NCI-H2081 (cell line): ENCODE measurements around the gene PTPRD.
"Not testable (repeated sequence)": the region's sequence is repeated elsewhere in the genome, so short reads cannot be mapped to it uniquely, and the experiment has no call there.

Experiments
- DNase-seq, 2 experiments: peaks; one replicate each; lab custom pipeline; 2025; lab: John Stamatoyannopoulos, UW

The PTPRD gene

DNA sequence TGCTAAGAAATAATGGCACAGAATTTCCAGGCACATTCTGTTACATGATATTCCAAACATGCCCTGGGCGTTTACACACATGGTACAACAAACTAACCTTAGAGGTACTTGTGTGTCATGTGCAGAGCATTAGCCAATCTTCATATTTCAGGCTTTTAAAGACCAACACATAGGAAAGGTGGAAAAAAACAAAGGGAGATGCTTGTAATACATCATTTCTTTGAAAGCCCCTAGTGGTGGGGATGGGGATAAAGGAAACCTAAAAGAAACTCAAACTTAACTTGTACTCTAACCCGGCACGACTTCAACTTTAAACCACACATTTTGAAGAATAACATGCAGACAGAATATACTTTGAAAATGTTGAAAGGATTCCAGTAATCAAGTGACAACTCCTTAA lies 133.6 kb downstream of the PTPRD start:
- no peak for DNase-seq

DNA sequence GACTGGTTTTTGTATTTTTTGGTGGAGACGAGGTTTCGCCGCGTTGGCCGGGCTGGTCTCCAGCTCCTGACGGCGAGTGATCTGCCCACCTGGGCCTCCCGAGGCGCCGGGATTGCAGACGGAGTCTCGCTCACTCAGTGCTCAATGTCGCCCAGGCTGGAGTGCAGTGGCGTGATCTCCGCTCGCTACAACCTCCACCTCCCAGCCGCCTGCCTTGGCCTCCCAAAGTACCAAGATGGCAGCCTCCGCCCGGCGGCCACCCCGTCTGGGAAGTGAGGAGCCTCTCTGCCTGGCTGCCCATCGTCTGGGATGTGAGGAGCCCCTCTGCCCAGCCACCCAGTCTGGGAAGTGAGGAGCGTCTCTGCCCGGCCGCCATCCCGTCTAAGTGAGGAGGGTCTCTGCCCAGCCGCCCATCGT lies 163.6 kb downstream of the PTPRD start:
- not testable (repeated sequence) for DNase-seq

DNA sequence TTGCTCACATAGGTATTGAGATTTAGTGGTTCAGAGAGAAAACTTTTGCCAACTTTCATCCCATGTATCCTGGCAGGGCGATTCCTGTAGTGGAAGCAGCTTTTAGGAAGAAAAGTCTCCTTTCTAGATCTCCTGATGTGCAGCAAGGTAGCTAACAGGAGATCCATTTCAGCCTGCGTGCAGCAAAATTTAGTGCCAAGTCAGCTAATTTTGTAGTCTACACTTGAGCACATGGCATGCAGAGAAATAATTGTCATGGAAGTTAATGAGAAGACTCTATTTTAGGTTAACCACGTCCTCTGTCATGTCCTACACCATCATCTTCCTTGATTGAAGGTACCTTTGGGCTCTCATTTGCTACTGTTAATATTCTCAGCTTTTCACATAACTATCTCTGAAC lies 165.8 kb downstream of the PTPRD start:
- DNase-seq: no peak

DNA sequence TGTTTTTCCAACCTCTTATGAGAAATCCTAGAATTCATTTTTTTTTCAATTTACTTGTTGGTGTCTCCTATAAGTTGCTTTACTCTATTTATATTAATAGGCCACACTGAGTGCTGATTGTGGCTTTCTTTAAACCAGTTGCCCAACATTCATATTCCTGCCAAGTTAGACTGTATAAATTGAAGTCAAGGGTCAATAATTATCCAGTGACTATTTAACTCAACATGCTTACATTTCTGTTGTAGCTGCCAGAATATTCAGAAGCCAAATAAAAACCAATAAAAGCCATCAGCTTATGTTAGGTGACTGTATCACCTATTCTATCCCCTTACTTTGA lies 169.0 kb downstream of the PTPRD start:
- peak in 1 of 2 experiments; percentile 51 for DNase-seq

DNA sequence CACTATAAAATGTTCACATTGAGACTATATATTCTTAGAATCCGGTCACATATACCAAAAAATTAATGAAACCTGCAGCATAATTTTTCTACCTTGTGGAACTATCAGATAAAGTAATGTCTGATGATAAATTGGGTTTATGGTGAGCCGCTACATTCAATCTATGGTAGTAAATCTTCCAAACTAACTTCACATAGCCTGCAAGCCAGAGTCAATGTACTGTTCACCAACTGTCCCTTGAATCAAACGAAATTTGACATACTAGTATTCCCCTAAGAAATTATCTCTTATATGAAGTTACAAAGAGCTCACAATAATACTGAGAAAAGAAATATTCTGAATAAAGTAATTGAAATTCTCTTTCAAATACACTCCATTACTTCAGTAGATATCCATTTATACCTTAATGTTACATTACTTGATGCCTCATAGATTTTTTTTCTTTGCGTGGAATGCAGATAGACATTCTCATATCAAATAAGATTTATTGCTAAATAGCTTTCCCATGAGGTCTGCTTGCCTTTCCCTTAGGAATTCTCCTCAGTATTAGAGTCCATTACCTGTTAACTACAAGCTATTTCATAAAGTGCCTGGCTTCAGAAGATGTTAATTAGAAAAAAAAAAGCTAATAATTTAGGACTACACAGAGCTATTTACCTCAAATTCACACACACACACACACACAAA lies 169.5 kb downstream of the PTPRD start:
- DNase-seq: no peak

DNA sequence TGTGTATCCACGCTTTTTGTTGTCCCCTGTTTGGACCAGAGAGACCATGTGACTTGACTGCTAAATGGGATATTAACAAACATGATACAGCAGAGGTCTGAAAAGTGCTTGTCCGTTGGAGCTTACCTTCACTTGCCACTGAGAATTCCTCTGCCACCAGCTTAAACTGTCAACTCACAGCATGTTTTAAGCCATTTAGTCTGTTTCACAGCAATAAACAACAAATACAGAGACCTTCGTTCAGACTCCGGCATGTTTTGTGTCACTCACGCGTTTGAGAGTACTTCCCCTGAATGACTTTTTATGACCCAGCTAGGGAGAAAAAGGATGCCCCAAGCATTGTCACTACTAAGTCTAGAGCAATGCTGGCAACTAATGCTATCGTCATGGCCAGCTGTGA lies 173.8 kb downstream of the PTPRD start:
- no peak for DNase-seq

DNA sequence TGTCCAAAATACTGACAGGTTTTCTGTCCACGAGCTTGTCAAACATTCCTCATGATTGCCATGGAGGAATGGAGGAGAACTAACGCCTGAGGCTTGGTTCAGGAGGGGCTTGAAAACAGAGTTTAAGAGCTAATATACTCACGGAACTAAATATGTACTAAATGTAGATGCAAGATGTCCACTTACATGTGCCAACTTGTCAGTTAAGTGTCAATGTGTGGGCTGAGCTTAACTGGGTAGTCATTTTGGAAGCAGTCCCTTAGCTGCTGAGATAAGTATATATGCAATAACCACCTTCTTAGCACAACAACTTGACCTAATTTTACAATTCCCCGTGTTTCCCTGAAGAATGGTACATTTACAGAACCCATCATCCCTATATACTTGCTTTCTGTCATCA lies 176.0 kb downstream of the PTPRD start:
- no peak for DNase-seq

DNA sequence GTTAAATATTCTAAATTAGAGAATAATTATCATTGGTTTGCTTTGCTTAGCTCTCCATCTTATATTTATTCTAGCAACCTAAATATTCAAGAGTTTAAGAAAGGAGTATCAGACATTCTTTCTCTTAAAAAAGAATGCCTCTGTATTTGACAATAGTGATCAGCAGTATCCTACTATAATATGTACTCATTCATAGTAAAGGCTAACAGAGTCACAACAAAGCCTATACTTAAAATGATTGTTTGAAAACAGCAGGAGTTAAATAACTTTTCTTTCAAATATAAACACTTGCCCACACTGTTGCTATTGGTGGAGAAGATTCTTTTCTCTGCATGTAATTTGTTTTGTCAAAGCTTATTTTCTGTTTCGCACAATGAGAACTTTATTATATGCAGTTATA lies 178.4 kb downstream of the PTPRD start:
- DNase-seq: peak in 1 of 2 experiments; percentile 15

DNA sequence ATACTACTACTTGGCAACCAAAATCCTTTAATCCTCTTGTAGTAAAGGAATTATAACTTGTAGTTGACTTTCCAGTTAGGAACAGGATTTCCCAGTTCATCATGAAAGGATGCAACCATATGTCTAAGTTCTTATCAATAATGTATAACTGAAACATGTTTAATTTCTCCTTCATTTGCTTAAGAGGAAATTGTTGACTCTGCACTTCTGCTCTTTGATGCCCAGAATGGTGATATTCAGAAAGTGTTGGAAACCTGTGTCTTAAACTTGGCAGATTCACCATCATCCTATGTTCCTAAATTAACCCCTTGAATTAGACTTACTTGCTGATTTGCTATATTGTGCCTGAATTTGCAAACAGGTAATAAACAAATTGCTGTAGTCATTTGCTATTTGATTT lies 201.5 kb downstream of the PTPRD start:
- DNase-seq: no peak

DNA sequence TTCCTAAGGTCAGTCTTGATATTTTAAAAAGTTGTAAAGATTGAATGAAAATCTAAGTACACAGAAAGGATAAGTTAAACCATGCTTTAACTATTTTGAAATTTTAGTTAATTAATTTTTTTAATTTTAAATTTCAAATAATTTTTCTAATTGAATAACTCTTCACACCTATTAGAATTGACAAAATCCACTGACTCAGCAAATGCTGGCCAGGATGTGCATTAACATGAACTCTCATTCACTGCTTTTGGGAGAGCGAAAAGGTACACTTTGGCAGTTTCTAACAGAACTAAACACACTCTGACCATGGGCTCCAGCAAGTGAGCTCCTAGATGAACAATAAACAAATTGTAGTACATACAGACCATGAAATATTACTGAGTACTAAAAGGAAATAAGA lies 209.5 kb downstream of the PTPRD start:
- DNase-seq: no peak

DNA sequence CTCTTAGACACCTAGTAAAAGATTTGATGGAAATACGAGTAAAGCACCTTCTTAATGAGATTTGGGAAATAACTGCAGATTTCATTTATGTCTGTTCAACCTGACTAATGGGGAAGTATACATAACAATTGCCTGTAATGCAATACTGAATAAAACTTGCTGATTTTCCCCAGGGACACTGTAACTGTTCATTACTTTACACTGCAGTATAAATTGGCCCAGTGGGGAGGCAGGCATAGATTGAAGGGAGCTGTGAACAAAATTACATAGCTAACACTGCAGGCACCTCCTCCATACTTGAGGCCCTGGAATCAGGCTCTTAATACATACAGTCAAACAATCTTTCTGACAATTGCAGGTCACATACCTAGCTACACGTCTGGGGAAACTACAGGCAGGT lies 216.2 kb downstream of the PTPRD start:
- peak; percentile 89 to 95 for DNase-seq

DNA sequence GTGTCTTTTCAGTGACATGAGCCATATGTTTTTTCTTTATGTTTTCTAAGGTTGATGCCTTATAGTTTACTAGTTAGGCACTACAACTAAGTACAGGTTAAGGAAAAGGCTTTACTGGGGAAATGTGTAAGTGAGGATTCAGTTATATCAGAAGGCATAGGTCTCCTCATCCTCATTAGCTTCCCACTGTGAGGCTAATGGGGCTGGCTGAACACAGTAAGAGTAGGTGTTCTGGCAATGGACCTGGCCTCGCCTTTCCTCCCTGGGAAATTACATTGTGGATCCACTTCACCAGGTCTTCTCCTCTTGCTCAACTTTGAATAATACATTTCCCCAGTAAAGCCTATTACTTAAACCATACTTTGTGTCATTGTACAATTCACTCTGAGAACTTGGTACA lies 225.5 kb downstream of the PTPRD start:
- no peak for DNase-seq

DNA sequence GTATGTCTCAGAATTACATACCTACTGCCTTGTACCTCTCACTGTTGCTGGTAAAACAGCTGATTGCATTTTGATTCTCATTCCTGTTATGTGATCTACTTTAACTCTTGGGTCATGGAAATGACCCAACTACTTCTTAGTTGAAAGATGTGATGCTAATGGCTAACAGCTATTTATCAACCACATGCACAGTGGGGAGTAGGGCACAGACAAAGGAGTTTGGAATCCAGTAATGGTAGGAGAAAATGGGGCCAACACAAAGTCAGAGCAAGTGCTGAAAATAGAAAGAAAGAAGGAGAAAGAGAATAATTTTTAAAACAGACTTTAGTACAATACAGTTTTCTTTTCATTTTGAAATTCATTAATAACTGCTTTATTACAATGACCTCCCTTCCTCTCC lies 241.0 kb downstream of the PTPRD start:
- DNase-seq: no peak

DNA sequence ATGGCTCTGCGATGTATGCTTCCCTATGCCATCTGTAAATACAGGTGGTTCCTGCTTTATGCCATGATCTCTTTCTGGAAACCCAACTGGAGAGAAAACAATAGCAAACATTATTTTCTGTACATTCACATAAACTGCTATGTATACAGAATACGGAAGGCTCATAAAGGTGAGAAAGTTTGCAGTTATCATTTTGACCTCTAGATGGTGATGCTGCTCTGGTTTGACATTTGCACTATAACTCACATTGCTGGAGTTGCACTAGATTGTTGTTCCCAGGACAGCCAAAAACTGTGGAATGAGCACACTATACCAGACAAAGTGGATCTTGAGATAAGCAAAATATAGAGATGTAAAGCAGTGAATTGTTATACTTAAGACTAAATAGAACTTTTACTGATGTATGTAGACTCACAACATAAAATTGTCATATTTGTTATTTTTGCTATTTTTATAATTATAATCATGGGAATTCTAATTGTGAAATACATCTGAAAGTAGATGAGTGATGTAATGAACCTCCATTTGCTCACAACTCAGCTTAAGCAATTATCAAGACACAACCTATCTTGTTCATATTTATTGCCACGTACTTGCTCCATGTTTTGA lies 246.5 kb downstream of the PTPRD start:
- peak; percentile 52 to 64 for DNase-seq

DNA sequence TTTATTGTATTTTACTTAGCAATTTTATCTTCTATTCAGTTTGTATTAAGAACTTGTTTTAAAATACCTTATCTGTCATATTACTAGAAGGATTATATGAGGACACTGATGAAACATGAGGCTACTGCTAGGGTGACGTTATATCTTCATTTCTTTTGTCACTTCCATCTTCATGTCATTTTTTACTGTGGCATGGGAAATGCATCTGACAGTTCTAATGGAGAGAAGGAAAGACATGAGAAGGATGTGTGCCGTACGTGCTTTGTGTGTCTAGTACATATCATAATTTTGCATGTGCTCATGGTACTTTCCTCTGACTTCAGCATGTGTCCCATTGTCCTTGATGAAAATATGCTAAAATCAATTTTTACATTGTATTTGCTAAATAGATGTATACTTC lies 258.2 kb downstream of the PTPRD start:
- DNase-seq: no peak

DNA sequence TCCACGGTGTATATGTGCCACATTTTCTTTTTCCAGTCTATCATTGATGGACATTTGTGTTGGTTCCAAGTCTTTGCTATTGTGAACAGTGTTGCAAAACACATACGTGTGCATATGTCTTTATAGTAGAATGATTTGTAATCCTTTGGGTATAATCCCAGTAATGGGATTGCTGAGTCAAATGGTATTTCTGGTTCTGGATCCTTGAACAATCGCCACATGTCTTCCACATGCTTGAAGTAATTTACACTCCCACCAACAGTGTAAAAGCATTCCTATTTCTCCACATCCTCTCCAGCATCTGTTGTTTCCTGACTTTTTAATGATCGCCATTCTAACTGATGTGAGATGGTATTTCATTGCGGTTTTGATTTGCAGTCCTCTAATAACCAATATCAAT lies 267.2 kb downstream of the PTPRD start:
- not testable (repeated sequence) for DNase-seq

DNA sequence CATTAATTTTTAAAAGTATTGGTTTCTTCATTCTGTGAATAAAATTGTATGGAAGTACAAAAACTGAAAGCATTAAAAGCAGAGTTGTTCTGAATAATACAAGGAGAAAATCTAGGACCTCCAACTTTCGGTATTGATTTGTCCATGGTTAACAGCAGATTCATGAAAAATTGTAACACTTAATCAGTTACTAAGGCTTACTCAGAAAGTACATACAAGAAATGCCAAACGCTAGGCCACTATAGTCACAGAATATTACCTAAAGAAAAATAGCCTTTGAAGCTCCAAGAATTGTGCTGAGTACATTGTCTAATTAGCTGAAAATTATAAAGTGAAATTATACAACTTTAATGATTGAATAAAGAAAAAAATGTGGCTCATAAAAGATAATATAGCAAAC lies 271.7 kb downstream of the PTPRD start:
- DNase-seq: no peak

DNA sequence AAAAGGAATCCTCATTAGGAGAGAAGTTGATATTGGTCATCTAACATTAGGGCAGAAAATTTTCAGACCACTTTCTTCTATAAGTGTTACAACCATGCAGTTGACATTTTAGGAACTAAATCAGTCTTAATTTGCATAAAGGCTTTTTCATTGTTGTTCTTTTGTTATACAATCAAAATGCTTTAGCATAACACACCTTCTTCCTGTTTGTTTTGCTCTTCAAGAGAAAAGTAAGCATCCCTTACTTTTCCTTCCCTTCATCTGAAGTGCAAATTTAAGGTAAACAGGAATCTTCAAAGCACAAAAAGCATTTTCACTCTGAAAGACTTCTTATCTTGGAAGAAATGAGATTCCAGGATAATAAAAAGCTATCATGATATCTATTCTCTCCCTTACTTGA lies 273.6 kb downstream of the PTPRD start:
- DNase-seq: no peak

DNA sequence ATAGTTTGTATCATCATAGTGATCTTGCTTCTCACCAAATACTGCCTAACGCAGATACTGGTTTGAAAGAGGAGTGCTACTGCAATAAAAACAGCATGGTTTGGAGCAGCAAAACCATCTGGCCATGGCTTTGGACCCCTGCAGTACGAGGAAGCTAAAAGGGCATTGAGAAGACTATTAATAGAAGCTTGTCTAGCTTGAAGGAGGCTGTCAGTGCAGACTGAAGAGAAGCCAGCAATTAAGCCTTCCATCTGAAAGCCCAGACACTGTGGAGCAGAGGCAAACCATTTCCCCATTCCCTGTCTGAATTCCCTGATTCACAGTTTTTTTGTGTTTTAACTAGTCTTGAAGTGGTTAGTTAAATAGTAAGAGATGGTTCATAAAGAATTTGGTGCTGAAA lies 281.6 kb downstream of the PTPRD start:
- DNase-seq: no peak

DNA sequence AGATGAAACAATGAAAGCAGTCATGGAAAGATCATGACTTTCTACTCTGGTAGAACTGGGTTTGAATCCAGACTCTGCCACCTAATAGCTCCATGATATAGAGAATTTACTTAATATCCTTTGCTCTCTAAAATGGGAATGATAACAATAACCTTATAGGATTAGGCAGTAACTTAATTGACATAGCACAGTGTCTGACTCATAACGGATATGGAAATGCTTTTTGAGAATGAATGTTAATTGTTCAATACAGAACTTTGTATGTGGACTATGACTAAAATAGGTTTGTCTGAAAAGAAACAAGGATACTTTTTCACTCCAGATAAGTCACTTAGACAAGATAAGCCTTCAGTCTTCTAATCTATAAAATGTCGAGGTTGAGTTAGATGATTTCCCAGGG lies 330.7 kb downstream of the PTPRD start:
- no peak for DNase-seq

DNA sequence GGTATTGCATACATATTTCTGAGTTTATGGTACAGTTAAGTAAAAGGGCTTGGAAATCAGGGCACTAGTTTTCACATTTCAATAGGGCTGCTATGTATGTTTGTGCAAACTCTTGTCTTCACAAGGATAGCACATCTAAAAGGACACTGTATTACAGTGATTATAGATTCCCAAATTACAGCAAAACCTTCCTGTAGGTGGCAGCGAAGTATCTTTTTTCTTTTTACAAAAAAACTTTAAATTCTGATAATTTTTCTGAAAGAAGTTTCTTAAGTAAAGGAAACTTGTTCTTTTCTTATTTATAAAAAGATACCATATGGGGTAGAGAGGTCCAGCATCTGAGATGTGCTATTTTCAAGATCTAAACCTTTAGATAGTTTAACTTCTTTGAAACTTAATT lies 337.8 kb downstream of the PTPRD start:
- DNase-seq: peak in 1 of 2 experiments; percentile 7

DNA sequence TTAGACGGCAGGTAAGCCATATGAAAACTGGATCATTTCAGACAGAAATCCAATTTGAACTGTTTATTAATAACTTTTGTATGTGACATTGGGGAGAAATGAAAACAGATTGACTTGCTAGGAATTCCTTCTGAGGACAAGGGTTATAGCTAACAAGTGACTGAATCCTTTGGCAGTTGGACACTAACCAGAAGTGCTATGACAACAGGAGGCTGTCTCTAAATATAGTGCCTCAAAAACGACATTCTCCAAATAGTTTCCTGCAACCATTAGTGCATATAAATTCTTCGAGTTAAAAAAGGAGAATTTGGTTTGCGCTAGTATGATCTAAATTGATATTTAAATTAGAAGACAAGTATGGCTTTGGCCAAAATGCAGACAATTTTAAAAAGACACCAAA lies 338.6 kb downstream of the PTPRD start:
- DNase-seq: no peak

DNA sequence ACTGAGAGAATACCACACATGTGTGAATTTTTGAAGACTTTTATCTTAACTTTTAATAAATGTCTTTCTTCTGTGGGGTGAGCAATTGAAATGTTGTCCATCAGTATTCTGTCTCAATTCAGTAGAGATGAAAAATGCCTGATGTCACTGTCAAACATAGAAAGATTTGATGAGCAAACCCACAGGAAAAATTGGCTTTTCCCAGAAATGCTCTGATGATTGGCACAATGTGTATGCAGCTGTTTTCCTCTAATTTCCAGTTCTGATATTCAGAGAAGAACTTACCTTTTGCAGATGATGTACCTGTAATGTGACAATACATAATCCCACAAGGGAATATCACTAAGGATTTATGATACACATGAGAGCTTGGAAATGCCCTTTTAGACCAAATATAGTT lies 340.0 kb downstream of the PTPRD start:
- DNase-seq: no peak
